Hematopoietic multipotent progenitor cell treated with erythropoietin and hydrocortisone succinate and interleukin-3 and kit ligand, for 4 days (in vitro differentiated cells): ENCODE results near the gene LRRC2.

Source experiments
- DNase-seq: peaks from one replicate; pipeline ENCODE4 v3.0.0-alpha.2; 2015

The LRRC2 gene

GRCh38 chr3:46471371-46471914, 94.7 kb downstream of the LRRC2 start:
- no peak for DNase-seq

- DNase-seq: no peak
Observed at GRCh38 chr3:46470831-46471230, 95.3 kb downstream of the LRRC2 start.

GRCh38 chr3:46469680-46470357, 96.3 kb downstream of the LRRC2 start:
- peak; percentile 21 for DNase-seq

GRCh38 chr3:46468753-46469600, 97.1 kb downstream of the LRRC2 start:
- no peak for DNase-seq

GRCh38 chr3:46467562-46467961, 98.5 kb downstream of the LRRC2 start:
- no peak for DNase-seq

GRCh38 chr3:46466871-46467403, 99.2 kb downstream of the LRRC2 start:
- DNase-seq: no peak

- DNase-seq: no peak
Observed at GRCh38 chr3:46466273-46466672, 99.8 kb downstream of the LRRC2 start.
